ENCODE measurements around the gene SOAT1.
A peak's percentile ranks its signal among the peaks of the same experiment; 100 is the strongest.
"Not testable (repeated sequence)": the region's sequence is repeated elsewhere in the genome, so short reads cannot be mapped to it uniquely, and the experiment has no call there.

SOAT1 gene

DNA sequence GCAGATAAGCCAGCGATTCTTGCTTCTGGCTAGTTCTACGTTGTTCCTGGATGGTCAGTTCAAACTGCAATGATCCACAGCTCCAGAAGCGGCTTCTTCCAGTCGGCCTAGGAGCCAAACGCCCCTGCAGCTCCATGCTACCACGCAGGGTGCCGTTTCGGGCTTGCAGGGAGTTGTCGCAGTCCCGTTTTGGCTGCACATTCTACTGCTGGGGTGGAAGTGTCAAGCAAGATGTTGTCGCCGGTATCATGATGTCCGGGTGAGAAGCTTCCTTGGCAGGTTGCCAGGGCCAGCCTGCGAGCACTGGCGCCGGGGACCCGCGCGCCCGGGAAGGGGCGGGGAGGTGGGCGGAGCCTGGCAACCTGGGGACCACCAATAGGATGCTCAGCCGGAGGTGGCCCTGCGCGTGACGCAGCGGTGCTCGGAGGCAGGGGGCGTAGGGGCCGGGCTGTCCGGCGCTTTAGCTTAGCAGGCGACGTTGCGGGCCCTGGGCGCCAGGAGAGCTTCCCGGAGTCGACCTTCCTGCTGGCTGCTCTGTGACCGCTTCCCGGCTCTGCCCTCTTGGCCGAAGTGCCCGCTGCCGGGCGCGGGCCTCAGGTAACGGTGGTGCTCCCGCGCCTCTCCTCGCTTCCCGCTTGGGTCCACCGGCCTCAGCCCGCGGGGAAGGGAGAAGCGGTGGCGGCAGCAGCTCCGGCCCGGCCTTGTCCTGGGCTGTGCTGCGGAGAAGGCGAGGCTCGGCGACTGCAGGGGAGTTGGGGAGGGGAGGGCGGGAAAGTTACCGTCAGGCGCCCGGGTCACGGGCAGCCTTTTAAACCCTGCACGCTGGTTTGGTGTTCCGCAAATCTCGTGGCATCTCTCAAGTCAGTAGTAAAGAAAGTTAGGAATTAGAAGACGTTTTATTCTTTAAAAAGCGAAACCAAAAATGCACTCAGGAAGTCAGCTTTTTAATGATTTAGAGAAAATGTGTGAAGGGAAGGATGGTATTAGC lies at the start of gene SOAT1:
TSS of gene SOAT1 (plus strand) at position 458 of the 988 bp plus-strand sequence. CDS start 8,888 bp downstream, outside the sequence.
- DNase-seq: peak; percentile 88

DNA sequence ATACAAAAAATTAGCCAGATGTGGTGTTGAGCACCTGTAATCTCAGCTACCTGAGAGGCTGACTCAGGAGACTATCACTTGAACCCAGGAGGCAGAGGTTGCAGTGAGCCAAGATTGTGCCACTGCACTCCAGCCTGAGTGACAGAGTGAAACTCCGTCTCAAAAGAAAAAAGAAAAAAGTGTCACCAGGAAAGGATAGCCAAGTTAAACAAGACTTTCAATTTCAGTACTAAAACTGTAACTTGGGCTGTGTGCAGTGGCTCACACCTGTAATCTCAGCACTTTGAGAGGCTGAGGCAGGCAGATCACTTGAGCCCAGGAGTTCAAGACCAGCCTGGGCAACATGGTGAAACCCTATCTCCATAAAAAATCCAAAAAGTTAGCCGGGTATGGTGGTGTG lies 48.2 kb upstream of the SOAT1 start:
- not testable (repeated sequence) for DNase-seq

DNA sequence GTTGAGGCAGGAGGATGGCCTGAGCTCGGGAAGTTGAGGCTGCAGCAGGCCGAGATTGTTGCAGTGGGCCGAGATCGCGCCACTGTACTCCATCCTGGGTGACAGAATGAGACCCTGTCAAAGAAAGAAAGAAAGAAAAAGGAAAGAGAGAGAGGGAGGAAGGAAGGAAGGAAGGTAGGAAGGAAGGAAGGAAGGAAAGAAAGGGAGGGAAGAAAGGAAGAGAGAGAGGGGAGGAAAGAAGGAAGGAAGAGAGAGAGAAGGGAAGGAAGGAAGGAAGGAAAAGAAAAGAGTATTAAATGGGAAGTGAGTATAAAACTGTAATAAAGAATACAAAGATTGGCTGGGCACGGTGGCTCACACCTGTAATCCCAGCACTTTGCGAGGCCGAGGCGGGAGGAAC lies 45.7 kb upstream of the SOAT1 start:
- no peak for DNase-seq

DNA sequence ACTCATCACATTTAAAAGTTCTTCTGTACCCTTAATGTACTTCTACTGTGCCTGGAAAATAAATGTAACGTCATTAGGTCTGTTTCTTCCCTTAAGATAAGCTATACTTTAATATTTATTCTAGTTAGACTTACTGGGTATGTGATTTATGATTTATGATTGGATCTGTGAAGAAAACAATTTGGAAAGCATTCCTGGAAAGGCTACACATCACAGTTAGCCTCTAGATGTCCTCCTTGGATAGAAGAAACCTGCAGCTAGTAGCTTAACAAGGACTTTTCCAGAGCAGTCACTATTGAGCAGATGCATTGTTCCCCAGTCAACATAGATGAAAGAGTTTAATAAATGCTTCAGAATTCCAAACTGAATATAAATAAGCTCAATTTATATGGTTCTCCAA lies 41.9 kb upstream of the SOAT1 start:
- no peak for DNase-seq

DNA sequence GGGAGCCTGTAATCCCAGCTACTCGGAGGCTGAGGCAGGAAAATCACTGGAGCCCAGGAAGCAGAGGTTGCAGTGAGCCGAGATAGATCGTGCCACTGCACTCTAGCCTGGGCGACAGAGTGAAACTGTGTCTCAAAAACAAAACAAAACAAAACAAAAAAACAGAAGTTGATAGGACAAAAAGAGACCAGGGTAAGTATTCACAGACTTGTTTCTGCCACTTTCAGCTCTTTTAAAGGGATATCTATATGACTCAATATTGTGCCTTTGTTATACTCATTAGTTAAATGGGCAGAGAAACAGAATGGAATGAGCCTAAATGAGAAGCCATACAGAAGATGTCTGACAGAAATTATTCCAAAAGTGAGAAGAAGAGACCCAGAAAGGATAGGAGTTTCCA lies 41.0 kb upstream of the SOAT1 start:
- DNase-seq: no peak

DNA sequence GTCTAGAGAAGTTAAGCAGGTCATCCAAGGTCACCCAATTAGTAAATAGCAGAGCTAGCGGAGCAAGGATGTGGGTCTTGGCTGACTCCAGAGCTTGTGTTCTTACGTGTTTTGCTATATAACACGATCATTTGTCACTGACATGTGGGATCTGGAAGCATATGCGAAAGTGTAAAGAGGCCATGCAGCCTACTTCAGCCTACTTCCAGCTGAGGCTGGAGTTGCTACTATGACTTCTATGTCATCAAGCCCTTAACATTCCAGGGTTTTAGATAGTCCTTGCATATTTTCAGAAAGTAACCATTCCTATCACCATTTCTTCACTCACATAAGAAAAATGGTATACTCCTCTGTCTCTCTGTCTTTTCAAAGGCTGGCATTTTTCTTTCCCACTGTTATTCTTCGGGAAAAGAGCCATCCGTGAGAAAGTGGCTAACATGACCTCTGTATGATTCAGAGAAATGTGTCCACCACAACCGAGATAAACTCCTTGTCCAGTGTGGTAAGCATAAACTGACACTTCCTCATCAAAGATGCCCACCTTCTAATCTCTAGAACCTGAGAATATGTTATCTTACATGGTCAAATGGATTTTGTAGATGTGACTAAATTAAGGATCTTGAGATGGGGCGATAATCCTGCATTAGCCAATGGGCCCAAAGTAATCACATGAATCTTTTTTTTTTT lies 40.2 kb upstream of the SOAT1 start:
- DNase-seq: no peak

DNA sequence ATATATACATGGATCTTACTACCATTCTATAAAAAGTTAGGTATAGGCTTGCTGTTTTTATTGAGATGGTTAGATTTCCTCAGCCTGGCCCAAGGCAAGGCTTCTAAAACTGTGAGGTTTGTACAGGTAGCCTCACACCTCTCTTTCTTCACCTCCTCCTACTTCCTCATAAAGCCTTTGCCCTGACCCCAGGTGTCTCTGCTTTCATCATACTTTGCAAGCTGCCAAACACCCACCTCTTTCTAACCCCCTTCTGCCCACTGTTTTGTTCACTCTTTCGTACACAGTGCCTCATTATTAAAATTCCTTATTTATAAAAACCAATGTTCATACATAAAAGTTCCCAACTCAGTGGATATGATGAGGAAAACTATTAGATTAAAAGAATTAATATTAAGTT lies 31.4 kb upstream of the SOAT1 start:
- DNase-seq: no peak

DNA sequence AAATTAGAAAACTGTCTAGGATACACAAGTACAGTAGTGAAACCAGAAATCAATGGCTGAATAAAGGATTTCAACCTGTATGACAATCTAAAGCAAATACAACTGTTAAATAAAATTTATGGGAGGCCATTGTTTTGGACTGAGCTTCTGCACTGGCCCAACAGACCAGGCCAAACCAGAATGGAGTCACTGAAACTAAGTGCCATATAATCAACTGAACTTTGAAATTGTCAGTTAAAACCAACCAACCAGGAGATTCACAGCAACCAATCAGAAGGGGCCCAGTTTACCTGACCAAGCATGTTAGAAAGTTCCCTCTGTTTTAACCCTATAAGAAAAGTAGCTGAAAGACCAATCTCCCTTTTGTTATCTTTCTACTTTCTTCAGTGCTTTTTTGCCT lies 30.5 kb upstream of the SOAT1 start:
- DNase-seq: no peak

DNA sequence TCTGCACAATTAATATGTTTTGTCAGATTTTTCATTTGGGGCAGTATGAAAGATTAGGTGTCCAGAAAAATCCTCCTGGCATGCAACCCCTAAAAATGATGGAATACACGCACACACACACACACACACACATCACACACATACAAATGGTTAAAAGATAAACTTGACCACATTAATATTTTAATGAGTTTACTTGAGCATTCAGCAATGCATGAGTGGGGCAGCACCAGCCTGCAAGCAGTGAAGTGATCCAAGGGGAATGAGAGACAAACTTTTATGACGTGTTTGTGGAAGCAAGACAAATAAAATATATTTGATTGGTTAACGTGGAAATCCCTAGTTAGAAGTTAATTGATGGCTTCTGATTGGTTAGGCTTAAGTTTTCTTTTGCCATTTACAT lies 29.1 kb upstream of the SOAT1 start:
- no peak for DNase-seq

DNA sequence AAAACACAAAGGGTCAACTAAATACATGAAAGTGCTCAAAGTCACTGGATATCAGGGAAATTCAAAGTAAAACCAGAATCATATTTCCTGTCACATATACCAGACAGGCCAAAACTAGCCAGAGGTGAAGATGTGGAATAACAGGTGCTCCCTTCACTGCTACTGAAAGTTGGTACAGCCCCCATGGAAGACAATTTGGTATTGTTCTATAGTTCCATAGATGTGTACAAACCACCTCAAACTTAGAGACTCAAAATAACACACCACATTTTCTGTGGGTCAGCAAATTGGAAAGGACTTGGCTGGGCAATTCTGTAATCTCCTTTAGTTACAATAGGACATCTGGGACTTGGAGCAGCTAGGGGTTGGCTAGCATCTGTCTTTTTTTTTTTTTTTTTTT lies 24.5 kb upstream of the SOAT1 start:
- no peak for DNase-seq

DNA sequence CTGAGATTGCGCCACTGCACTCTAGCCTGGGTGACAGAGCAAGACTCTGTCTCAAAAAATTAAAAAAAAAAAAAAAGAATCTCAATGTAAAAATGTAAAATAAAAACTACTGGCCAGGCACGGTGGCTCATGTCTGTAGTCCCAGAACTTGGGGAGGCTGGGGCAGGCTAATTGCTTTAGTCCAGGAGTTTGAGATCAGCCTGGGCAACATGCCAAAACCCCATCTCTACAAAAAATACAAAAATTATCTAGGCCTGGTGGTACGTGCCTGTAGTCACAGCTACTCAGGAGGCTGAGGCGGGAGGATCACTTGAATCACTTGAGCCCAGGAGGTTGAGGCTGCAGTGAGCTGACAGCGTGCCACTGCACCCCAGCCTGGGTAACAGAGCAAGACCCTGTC lies 19.2 kb upstream of the SOAT1 start:
- not testable (repeated sequence) for DNase-seq

DNA sequence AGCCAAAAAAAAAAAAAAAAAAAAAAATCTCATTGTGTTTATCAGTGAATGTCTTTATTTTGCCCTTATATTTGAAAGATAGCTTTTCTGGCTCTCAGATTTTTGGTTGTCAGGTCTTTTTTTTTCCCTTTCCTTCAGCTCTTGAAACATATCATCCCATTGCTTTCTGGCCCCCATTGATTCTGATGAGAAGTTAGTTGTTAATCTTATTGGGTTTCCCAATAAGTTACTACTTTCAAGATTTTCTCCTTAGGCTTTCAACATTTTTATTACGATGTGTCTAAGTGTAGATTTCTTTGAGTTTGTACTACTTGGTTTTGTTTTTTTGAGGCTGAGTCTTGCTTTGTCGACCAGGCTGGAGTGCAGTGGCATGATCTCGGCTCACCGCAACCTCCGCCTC lies 14.7 kb upstream of the SOAT1 start:
- DNase-seq: no peak

DNA sequence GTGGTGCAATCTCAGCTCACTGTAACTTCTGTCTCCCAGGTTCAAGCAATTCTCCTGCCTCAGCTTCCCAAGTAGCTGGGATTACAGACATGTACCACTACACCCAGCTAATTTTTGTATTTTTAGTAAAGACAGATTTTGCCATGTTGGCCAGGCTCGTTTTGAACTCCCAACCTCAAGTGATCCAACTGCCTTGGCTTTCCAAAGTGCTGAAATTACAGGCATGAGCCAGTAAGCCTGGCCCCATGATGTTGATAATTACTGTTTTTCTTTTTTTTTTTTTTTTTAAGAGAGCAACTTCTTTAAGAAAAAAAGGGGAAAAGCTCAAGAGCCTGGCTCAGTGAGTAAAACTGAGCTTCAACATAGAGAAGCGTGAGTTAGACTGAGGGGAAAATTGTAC lies 9.6 kb upstream of the SOAT1 start:
- DNase-seq: no peak

DNA sequence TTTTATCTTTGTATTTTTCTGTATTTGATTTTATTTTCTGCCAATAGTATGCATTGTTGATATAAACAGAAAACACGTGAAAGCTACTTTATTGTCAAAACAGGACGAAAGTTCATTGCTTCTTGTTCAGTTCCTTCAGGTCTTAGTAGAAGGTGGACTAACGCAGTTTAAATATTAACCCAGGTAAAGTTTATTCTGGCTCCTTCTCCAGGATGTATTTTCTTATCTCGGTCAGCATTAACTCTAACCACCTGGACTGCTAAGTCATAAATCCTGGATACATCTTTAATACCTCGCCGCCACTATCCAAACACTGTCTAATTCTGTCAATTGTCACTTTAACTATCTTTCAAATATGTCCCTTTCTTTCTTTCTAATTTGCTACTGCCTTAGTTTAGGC lies 5.7 kb upstream of the SOAT1 start:
- no peak for DNase-seq

DNA sequence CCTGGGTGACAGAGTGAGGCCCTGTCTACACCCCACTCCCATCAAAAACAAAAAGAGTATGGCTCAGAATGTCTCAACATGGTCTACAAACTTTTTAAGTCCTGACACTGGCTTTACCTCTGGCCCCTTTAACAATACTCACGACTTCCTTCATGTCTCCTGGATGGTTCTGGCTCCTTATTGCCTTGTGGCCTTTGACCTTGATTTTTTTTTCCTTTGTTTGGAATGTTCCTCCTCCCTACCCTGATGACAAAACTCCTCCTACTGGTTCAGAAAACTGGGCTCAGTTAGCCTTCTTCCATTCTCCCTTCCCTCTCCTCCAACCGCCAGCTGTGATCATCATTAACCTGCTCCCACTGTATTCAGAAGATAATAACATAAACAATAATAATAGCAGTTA lies 4.6 kb upstream of the SOAT1 start:
- no peak for DNase-seq

DNA sequence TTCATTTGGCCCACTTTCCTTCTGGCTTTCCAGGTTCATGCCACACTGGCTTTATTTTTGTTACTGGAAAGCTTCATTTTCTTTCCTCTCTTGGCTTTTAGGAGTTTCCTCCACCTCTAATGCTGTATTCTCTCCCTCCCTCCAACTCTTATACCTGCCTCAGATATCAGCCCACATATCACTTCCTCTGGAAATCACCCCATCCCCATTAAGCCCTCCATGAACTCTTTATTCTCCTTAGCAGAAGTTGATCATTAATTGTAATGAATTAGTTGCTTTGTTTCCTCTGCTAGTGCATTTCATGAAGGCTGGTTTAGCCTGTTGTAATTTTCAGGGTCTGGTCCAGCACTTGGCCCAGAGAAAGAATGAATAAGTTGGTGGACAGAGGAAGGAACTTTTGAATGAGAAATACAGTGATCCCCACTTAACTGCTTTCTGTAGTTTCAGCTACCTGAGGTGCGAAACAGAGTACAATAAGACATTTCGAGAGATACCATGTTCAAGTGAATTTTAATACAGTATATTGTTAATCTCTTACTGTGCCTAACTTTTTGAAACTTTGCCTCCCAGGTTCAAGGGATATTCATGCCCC lies 1.7 kb downstream of the SOAT1 start:
- no peak for DNase-seq

DNA sequence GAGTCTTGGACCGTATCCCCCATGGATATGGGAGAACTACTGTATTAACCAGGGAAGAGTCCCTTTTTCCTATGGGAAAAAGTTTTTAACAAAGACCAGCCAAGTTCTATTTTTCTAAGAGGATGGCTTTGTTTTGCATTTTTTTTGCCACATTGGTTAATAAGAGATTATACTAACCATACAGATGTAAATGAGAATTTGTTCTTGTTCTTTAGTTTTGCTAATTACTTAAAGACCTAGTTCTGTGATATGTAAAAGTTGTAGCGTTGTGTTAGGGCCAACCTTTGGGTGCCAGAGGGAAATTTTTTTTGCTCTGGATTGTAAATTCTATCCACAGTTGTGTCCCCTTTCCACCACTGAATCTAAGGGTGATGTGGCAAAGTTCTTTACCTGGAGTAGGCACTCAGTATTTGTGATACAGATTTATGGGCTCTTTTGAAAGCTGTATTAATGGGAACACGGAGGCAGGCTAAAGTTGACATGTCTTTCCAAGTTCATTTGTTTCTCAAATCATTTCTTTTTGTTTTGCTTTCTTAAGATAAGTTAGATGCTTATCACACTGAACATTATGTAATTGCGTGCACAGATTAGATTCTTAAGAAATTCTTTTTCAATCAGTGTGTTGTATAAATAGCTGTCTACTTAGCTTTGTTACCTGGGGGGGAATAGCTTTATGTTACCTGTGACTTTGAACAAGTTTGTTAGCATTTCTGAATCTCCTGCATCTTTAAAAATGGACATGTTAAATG lies 2.9 kb downstream of the SOAT1 start:
- no peak for DNase-seq

DNA sequence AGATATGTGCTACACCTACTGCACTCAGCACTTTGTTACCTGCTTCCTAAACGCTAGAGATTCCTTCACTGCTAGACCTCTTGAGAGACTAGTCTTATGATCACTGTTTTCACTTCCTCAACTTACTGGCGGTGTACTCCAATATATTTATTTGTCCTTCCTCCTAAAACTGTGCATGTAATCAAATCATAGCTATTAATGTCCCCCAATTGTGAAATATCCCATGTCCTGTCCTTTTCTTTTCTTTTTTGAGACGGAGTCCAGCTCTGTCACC lies 3.4 kb downstream of the SOAT1 start:
- no peak for DNase-seq

DNA sequence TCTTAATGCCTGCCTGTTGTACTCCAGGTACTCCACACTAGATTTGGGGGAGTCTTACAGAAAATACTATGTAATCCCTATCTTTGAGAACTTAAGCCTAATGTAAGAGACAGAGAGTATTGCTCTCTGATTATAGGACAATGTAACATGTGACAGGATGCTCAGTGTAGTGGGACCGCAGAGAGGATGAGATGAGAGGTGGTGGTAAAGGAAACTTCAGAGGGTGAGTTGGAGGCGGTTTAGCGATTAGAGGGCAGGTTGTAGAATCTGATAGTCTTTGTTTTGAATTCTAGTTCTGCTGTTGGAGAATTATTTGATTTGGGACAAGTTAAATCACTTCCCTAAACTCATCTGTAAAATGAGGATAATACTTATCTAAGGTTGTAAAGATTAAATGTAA lies 5.4 kb downstream of the SOAT1 start:
- DNase-seq: no peak

DNA sequence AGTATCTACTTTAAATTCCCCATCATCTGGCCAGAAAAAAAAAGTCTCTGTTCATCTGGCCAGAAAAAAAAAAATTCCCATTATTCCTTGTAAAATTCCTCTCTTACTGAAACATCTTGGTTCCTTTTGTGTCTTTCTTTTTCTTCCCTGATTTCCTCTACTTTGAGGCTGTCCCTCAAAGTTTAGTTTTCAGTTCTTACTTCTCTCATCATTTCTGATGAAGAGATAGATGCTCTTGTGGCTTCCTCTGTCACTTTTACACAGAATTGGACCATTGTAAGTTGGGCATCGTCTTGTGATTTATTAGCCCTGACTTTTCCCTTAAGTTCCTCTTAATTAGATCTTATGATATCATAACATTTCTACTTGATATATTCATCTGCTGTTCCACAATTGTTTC lies 6.5 kb downstream of the SOAT1 start:
- no peak for DNase-seq

DNA sequence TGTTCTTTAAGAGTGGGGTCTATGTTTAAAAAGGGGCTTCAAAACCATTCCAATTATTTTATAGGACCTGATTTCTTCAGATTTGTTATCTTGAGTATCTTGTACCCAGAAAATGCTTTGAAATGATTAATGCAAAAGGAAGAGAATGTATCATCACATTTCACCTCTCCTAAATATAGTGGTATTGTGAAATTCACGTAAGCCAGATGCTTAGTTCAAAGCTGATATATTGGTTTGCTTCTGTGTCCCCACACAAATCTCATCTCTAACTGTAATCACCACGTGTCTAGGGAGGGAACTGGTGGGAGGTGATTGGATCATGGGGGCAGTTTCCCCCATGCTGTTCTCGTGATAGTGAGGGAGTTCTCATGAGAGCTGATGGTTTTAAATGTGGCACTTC lies 8.5 kb downstream of the SOAT1 start:
- DNase-seq: no peak

DNA sequence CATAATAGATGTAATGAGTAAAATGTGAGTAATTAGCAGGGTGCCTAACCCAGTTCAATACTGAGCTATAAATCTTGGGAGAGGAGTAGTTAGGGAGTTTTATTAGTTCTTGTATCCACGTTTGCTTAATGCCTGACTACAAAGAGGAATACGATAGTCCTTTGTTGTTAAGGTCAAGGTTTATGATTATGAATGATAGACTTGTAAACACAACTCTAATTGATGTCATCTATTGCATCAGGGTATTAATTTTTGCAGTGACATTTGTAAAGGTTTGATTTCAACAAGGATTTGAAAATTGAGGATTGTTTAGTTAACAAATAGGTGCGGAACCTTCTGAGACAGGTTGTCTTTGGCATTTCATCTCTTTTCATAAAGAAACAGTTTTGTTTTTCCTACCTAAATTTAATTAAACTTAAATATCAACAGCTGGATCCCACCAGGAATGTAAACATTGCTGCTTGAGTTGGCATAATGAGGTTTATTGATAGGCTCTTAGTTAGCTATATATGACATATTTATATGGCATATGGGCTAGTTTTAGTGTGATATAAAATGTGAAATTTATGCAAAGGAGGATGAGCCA lies 9.7 kb downstream of the SOAT1 start:
- no peak for DNase-seq

DNA sequence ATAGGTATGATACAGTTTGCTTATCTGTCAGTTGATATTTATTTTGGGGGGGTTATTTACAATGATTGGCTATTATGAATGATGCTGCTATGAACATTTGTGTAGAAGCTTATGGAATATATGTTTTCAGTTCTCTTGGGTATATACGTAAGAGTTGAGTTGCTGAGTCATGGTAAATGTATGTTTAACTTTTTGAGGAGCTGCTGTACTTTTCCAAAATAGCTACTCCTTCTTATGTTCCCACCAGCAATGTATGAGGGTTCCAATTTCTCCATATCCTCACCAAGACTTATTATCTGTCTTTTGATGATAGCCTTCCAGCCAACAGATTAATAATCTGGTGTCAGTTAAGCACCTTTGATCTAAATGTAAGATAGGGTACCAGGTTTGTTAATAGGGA lies 11.9 kb downstream of the SOAT1 start:
- DNase-seq: no peak

All from activated effector memory CD4-positive, alpha-beta T cell treated with Interleukin-2 at 50 U/mL for 16 hours (primary cell).